NB4 (cell line): Measurements from ENCODE around the gene ZBP1.

Source experiments
- CTCF ChIP-seq: IDR thresholded peaks from one replicate; pipeline ENCODE4 v1.5.1; 2012; ENCODE audit warnings: low read depth, low read length
- POLR2A ChIP-seq: IDR thresholded peaks from 2 replicates; pipeline ENCODE4 v1.6.1; 2011; ENCODE audit warnings: mild to moderate bottlenecking; ENCODE audit not compliant: insufficient read length; ENCODE audit errors: extremely low read depth
- TF ChIP-seq, protein P1 (sequence below): IDR thresholded peaks from 2 replicates; pipeline ENCODE4 v1.6.1; 2011; ENCODE audit warnings: low read depth, low read length

DNA sequence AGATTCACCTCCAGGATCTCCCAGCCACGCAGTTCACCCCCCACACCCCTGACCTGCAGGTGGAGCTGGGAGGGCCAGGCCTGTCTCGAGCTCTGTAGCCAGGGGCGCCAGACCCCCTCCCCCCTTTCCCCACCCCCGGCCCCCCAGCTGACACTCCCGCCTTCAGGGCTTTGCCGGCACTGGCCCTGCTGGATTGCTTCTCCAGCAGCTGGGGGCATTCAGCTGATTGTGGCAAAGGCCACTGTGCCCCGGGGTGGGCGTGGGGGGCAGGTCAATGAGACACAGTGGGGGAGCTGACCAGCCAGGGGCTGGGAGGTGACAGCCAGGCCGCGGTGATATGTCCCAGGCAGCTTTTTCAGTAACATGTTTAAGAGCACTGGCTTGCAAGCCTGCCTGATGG, 22.2 kb downstream of the ZBP1 start:
- no peak for TF ChIP-seq CTCF
- TF ChIP-seq POLR2A: no peak
- TF ChIP-seq, protein P1, sequence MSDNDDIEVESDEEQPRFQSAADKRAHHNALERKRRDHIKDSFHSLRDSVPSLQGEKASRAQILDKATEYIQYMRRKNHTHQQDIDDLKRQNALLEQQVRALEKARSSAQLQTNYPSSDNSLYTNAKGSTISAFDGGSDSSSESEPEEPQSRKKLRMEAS: no peak
